Mesenteric fat pad (tissue), 1 donor: ENCODE data around the gene FOXO1. TPM values are rescaled to one million over a fixed set of nuclear protein-coding genes. Genes with fewer than 3 reads are reported as not detected.
"Not testable (repeated sequence)": the region's sequence is repeated elsewhere in the genome, so short reads cannot be mapped to it uniquely, and the experiment has no call there.

ENCODE experiments used
- DNase-seq: peaks from one replicate; pipeline ENCODE4 v3.0.0-alpha.2; 2020; ENCODE audit warnings: low spot score
- total RNA-seq: library from RNA; stranded (reverse); fragmentation: NEBNext Ultra II Directional; extraction: Animal tissue kit (Norgen Biotek cat#: 25700); gene quantifications from one replicate; pipeline ENCODE4 v1.2.1, GENCODE V29; 2021
- donor health status: DM: yes; HTN: yes; CAD: no.

The FOXO1 gene
- total RNA-seq, 1 donor from 2014 or later: 120 TPM

DNA sequence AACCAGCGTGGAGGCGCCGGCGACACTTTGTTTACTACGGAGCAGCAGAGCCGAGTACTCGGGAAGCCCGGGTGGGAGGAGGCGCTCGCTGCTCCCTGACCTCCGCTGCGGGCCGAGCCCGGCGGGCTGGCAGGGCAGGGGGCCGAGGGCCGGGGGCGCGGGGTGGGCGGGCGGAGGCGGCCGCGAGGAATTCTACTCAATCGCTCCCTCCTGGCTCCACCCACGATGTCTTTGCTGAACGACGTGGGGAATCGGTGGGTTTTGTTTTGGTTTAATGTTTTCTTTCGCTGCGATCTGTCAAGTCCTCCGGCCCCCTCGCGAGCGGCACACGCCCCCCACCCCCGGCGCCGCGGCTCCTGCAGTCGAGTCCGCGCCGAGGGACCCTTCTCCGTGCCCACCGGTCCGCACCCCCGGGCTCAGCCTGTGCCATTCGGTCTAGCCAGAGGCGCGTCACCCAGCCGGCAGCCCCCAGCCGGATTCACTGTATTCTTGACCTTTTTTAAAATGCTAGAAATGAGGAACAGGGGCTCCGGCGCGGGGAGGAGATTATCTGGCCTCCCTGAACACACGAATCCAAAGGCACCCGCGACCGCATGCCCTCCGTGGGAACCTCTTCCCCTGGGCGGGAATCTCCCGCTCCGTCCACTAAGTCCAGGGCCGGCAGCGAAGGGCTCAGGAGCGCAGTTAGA lies 636 bp upstream of the FOXO1 start:
- no peak for DNase-seq

GRCh38 chr13:40665126-40666044 lies 1.1 kb downstream of the FOXO1 start:
- no peak for DNase-seq

DNA sequence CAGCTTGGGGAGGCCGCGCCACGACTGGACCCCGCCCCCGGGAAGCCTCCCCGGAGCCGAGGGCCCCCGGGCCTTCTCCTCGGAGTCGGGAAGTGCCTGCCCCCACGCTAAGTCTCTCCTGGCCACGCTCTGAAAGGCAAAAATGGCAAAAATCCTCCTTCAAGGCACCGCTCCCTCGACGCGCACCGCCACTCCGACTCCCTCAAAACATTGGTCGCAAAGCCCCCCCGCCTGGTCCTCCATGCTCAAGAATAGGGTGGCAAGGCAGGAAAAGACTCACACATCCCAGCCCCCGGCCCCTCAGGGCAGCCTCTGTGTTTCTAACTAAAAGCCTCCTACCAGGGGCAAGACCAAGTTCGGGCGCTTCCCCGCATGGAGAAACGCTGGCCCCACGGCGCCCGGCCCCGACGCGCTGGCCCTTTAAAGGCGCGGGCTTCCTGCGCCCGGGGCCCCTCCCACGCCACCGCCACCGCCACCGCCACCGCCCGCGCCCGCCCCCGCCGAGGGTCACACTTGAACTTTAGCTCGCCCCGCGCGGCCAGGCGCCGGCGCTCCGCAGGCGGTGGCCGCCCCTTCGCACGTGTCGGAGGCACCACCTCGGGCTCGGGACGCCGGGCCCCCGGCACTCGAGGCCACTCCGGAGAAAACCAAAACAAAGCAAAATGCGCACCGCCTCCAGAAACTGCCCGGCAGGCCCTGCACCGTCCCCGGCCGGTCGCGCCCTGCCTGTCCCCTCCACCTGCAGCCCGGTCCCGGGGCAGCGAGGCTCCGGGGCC lies 1.9 kb downstream of the FOXO1 start:
- DNase-seq: peak; percentile 94

DNA sequence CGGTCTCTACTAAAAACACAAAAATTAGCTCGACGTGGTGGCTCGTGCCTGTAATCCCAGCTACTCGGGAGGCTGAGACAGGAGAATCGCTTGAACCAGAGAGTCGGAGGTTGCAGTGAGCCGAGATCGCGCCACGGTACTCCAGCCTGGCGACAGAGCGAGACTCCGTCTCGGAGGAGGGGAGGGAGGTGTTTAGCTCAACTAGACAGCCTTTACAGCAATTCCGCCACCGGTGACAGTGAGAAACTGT lies 2.4 kb downstream of the FOXO1 start:
- not testable (repeated sequence) for DNase-seq

- DNase-seq: no peak
Measured at GRCh38 chr13:40662866-40663265, 3.6 kb downstream of the FOXO1 start.

GRCh38 chr13:40661875-40662665 lies 4.4 kb downstream of the FOXO1 start:
- DNase-seq: no peak

- no peak for DNase-seq
Measured at GRCh38 chr13:40660692-40661091, 5.7 kb downstream of the FOXO1 start.

- no peak for DNase-seq
Measured at GRCh38 chr13:40660141-40660664, 6.2 kb downstream of the FOXO1 start.

DNA sequence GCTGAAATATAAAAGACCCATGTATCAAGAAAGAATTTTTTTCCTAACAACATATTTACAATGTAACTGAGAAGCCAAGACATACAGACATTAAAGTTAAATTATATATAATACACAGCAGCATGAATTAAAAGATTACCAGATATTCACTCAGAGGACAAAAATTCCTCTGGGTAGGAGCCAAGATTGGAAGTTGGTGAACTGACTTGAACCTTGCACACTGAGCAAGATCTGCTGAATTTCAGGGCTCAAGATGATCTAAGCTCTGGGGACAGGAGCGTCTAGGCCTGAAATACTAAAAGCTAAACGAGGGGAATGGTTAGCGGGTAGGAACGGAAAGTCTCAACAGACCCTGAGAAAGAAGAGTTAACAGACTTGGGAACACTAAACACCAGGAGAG lies 8.5 kb downstream of the FOXO1 start:
- DNase-seq: no peak

DNA sequence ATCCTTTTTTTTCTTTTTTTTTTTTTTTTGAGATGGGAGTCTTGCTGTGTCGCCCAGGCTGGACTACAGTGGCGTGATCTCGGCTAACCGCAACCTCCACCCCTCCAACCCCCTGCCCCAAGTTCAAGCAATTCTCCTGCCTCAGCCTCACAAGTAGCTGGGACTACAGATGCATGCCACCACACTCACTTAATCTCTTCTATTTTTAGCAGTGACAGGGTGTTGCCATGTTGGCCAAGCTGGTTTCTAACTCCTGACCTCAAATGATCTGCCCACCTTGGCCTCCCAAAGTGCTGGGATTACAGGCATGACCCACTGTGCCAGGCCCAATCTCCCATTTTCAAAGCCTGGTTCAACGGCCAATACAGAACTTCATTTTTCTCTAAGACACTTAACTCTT lies 9.1 kb downstream of the FOXO1 start:
- no peak for DNase-seq

GRCh38 chr13:40656358-40656757 lies 10.1 kb downstream of the FOXO1 start:
- DNase-seq: no peak

DNA sequence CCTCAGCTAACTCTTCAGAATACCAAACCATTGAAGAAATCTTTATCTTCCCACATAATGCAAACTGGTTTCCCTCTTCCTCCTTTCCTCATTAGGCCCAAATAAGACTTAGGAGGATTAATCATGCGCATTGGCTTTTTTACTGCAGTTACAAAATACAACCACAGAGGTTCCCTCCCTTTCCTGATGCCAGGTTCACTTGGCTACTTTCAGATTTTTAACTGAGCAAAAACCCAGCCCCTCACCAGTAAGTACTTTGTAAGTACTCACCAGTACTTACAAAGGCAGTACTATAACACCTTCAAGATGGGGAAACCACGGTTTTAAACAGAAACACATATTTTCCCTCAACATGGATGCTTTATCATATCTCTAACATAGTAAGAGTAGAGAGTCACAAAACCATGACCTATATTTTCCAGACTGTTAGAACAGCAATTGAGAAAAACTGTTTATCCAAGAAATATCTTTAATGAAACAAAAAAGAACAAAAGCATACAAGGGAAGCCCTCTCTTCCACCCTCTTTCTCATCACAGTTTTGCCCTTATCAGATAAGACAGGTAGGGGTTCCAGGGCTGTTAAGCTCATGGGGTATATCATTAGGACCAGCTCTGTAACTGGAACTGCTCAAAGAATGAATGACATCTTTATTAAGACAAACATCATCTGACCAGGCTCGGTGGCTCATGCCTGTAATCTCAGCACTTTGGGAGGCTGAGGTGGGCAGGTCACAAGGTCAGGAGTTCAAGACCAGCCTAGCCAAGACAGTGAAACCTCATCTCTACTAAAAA lies 12.7 kb downstream of the FOXO1 start:
- DNase-seq: no peak

- DNase-seq: no peak
Measured at GRCh38 chr13:40652588-40652940, 13.9 kb downstream of the FOXO1 start.

DNA sequence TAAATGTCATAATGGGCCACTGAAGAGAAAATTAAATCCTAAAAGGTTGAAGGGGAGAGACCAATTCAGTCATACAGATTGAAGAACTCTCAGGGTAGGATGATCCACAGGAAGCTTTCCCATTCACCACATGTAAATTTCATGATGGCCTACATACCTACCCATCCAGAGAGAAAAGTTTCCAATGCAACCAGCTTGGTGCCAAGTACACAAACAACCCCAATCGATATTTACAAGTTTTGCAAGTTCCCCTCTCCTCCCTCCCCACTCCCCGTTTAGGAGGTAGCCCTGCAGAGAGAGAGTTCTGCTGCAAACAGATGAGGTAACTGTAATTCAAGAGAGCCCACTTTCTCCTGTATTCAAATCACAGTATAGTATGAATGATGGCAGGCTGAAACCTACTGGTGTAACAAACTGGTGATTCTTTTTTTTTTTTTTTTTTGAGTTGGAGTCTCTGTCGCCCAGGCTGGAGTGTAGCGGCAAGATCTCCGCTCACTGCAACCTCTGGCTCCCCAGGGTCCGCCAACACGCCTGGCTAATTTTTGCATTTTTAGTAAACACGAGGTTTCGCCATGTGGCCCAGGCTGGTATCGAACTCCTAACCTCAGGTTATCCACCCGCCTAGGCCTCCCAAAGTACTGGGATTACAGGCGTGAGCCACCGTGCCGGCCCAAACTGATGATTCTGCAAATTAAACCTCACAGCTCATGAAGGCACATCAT lies 14.4 kb downstream of the FOXO1 start:
- DNase-seq: no peak

GRCh38 chr13:40648841-40649240 lies 17.6 kb downstream of the FOXO1 start:
- no peak for DNase-seq

DNA sequence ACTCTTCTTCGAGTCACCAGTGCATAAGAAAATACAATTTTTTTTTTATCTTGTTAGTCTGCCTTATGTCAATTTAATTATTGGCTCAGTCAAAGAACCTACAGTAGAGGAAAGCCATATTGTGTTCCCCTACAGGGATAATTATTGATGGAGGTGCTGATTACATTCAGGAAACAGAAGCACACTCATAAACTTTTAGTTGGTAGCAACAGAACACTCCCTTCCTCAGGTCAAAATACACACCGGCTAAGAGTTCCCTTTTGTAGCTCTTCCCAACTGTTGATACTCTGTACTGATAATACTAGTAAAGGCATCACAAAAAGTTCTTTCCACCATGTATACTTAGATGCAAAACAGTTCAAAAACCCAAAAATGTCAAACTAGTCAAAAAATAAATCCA lies 18.4 kb downstream of the FOXO1 start:
- no peak for DNase-seq

GRCh38 chr13:40644838-40645604 lies 21.4 kb downstream of the FOXO1 start:
- DNase-seq: no peak

GRCh38 chr13:40640845-40641458 lies 25.5 kb downstream of the FOXO1 start:
- DNase-seq: no peak
